ENCODE measurements around the gene TRAPPC11.

- TF ChIP-seq CTCF (IDR thresholded peaks at IDR 0.05) (no peak), POLR2A (IDR thresholded peaks at IDR 0.05) (no peak)
These were observed 29.1 kb downstream of the TRAPPC11 start for GRCh38 chr4:183688216-183688615.

Data from right lobe of liver (tissue), 4 donors.